HepG2 (cell line): ENCODE results near the gene CNTNAP1. TPM values are rescaled to one million over a fixed set of nuclear protein-coding genes. Genes with fewer than 3 reads are reported as not detected.
A peak's percentile ranks its signal among the peaks of the same experiment; 100 is the strongest.

Experiments used
- ATF1 ChIP-seq: IDR thresholded peaks from 2 replicates; pipeline ENCODE4 v1.6.1; 2016; ENCODE audit warnings: mild to moderate bottlenecking, control low read depth
- ATF7-NPFF ChIP-seq: sonication (generic); formaldehyde crosslinking; IDR thresholded peaks from 2 replicates; pipeline ENCODE4 v1.8.1; 2023; ENCODE audit warnings: mild to moderate bottlenecking, low read depth, missing genetic modification reagents, moderate library complexity
- CAMTA2 ChIP-seq: sonication (generic); formaldehyde crosslinking; IDR thresholded peaks from 2 replicates; pipeline ENCODE4 v1.4.0; 2020; ENCODE audit warnings: mild to moderate bottlenecking, missing genetic modification reagents, borderline replicate concordance
- JUND ChIP-seq: sonication (generic); formaldehyde crosslinking; IDR thresholded peaks from 2 replicates; pipeline ENCODE4 v1.8.0; 2022; ENCODE audit warnings: mild to moderate bottlenecking, missing genetic modification reagents
- KDM2A ChIP-seq: sonication (generic); formaldehyde crosslinking; IDR thresholded peaks from 2 replicates; pipeline ENCODE4 v1.4.0; 2020; ENCODE audit warnings: low read depth, missing genetic modification reagents, borderline replicate concordance
- MYNN ChIP-seq: sonication (generic); formaldehyde crosslinking; IDR thresholded peaks from 2 replicates; pipeline ENCODE4 v1.4.0; 2020; ENCODE audit warnings: mild to moderate bottlenecking, low read depth, missing genetic modification reagents
- PBX2 ChIP-seq: IDR thresholded peaks from 2 replicates; pipeline ENCODE4 v1.6.1; 2016; ENCODE audit warnings: control low read depth
- PITX1 ChIP-seq: sonication (generic); formaldehyde crosslinking; IDR thresholded peaks from 2 replicates; pipeline ENCODE4 v1.5.1; 2020; ENCODE audit warnings: mild to moderate bottlenecking, missing genetic modification reagents
- TAF1 ChIP-seq: sonication (generic); formaldehyde crosslinking; IDR thresholded peaks from 2 replicates; pipeline ENCODE4 v1.4.0; 2020; ENCODE audit warnings: missing genetic modification reagents
- ZFP36L2 ChIP-seq: sonication (generic); formaldehyde crosslinking; IDR thresholded peaks from 2 replicates; pipeline ENCODE4 v1.4.0; 2020; ENCODE audit warnings: missing genetic modification reagents
- ZFY ChIP-seq: sonication (generic); formaldehyde crosslinking; IDR thresholded peaks from 2 replicates; pipeline ENCODE4 v1.4.0; 2020; ENCODE audit warnings: missing genetic modification reagents
- ZNF256 ChIP-seq: sonication (generic); formaldehyde crosslinking; conservative IDR thresholded peaks from 2 replicates; pipeline ENCODE4 v1.4.0; 2020; ENCODE audit warnings: missing genetic modification reagents
- ZNF281 ChIP-seq: sonication (generic); formaldehyde crosslinking; IDR thresholded peaks from 2 replicates; pipeline ENCODE4 v1.4.0; 2020; ENCODE audit warnings: missing genetic modification reagents, borderline replicate concordance
- ZNF646 ChIP-seq: sonication (generic); formaldehyde crosslinking; IDR thresholded peaks from 2 replicates; pipeline ENCODE4 v1.9.0; 2021; ENCODE audit warnings: mild to moderate bottlenecking, missing genetic modification reagents
- ZNF672 ChIP-seq: sonication (generic); formaldehyde crosslinking; IDR thresholded peaks from 2 replicates; pipeline ENCODE4 v1.8.1; 2022; ENCODE audit warnings: missing genetic modification reagents
- ZNF792 ChIP-seq: IDR thresholded peaks from 2 replicates; pipeline ENCODE4 v1.6.1; 2016
- polyA plus RNA-seq, 8 experiments: library from polyadenylated mRNA; depleted of rRNA in 3 of 8; stranded (reverse) in 7 of 8; unstranded in 1 of 8; fragments of >200 nt; fragmentation: Illumina TruSeq in 4 of 8; extraction: Trizol in 4 of 8; gene quantifications; 2 replicates each; pipeline versions ENCODE4 v1.2.1 to v1.2.3, GENCODE V29; 2011 to 2016; ENCODE audit warnings: low read depth in 4 of 8, missing spikeins in 1 of 8, mixed read lengths in 1 of 8; ENCODE audit not compliant: insufficient read depth in 1 of 8
- total RNA-seq, 5 experiments: library from RNA; depleted of rRNA; stranded (reverse); fragments of >200 nt; fragmentation: Illumina TruSeq; extraction: Trizol; gene quantifications; 2 replicates each; pipeline ENCODE4 v1.2.3, GENCODE V29; 2016; ENCODE audit warnings: low read depth in 1 of 5

CNTNAP1 gene
- total and polyA plus RNA-seq, 2 of the 13 experiments (the other 11 are each of a cell fraction or from before 2014, with no cell fraction given): 4.5 to 7.7 TPM

GRCh38 chr17:42744806-42745617 is 62.7 kb downstream of the CNTNAP1 start, which contains the start of gene EZH1 (continued):
- TF ChIP-seq ZNF672 (CRISPR knock-in tag): no peak
- TF ChIP-seq PBX2 (CRISPR knock-in tag): no peak
- TF ChIP-seq ZFP36L2 (CRISPR knock-in tag): peak; percentile 31; the same call in 1 of the 2 replicates
- no peak for TF ChIP-seq ZNF646
- peak; percentile 95 for TF ChIP-seq ZFY (CRISPR knock-in tag)
- TF ChIP-seq KDM2A (CRISPR knock-in tag): peak; percentile 80
- peak; percentile 72; the same call in 1 of the 2 replicates for TF ChIP-seq MYNN
- TF ChIP-seq JUND (CRISPR knock-in tag): 0 out of 2 replicates have a peak, but pooled peaks have one; percentile 52
- TF ChIP-seq CAMTA2 (CRISPR knock-in tag): no peak
- no peak; the same call in 1 of the 2 replicates for TF ChIP-seq ZNF281 (CRISPR knock-in tag)
- TF ChIP-seq ZNF792 (CRISPR knock-in tag): peak; percentile 55
- peak; percentile 95 for TF ChIP-seq ATF7-NPFF (CRISPR knock-in tag)
- peak; percentile 93 for TF ChIP-seq TAF1
- TF ChIP-seq ATF1 (CRISPR knock-in tag): no peak
- peak; percentile 86 for TF ChIP-seq ZNF256 (CRISPR knock-in tag)
- peak; percentile 21; the same call in 1 of the 2 replicates for TF ChIP-seq PITX1 (CRISPR knock-in tag)
